ENCODE data around the gene ACSS1.

Gene ACSS1

DNA sequence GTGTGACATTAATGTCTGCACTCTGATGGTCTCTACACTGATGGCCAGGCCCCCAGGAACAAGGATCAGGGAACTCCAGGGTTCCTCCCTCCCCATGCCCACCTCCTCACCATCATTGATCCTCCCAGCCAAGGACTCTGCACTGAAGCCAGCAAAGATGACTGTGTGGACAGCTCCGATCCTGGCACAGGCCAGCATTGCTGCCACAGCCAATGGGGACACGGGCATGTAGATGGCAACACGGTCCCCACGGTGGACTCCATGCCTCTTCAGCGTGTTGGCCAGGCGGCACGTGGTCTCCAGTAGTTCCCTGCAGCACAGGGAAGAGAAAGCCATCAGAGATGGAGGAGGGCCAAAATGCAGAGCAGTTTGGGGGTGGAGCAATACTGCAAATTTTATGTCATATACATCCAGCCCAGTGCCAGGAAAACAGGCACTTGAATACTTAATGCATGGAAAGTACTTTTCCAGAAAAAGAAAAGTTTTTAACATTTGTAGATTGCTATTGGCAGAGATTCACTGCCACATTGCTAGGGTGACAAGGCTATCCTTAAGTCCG, 27.2 kb downstream of the ACSS1 start:
- no peak for DNase-seq (ENCODE audit: low read depth in 2 of 2)

DNA sequence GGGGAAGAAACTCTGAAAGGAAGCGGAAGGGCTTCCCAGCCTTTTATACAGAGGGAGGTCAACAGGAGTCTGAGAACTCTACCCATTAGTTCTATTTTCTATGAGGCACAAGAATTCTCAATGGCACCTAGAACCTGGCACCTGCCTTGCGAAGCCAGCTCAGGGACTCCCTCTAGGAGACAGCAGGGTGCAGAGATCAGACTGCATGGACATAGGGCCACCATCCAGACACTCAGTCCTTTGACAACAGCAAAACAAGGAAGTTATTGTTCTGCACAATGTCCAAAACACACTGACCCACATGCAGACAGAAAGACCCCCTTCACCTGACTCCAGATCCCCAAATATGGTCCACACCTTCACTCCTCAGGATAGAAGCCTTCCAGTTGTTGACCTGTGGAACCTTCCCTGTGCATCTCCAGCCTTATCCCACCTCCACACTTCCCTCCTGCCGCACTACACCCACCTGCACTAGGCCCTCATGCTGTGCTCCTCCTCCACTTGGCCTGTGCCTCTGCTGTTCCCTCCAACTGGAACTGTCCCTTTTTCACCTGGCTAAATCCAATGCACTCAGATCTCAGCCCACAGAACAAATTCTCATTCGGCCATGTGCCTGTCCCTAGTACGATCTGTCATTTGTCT, 27.8 kb downstream of the ACSS1 start:
- DNase-seq (ENCODE audit: low read depth in 2 of 2), result no peak

DNA sequence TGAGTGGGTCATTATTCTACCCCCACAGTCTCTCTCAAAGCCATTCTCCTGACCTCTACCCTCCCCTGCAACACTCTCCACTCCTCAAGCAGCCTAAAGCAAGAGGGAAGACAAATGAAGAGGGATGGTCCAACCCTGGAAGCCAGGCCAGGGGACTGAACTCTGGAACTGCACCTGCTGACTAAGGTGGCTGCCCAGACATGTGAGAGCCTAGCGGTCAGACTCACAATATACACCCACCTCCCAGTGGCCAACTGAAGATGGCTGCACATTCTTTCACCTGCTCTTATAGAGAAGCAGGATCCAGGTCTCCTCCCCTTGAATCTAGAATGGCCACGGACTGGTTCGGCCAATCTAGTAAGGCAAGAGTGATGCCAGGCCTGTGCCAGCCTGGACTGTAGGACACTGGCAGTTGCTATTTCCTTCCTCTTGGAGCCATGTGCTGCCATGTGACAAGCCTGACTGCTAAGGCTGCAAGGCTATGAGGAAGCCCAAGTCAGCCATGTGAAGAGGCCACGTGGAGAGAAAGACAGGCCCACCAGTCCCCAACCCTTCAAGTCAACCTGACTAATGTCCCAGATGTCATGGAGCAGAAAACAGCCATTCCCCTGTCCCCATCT, 31.8 kb downstream of the ACSS1 start:
- DNase-seq (ENCODE audit: low read depth in 2 of 2), result no peak

DNA sequence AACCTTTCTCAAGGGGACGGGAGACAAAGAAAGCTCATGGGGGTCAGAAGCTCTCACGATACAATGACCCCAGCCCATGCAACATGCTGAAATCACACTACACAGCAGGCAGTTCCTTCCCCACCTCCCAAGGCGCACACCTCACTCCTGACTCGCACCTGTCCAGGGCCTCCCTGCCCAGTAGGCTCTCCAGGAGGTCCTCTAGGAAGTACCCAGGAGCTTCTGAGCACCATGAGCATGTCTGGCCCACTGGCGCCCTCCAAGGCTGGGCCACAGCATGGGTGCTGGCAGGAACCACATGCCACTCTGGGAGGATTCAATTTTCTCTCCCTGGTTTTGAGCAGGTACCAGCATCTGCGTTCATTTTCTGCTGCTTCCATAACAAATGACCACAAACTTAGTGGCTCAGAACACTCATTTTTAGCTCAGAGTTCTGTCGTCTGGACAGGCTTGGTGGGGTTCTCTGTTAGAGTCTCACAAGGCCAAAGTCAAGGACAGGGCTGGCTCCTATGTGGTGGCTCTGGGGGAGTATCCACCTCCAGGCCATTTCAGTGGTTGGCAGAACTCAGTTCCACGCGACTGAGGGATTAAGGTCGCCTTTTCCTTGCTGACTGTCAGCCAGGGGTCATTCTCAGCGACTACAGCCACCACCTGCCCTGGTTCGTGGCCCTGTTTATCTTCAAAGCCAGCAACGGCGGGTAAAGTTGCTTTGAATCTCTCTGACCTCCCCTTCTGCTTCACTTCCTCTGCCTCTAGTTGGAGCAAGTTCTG, 32.7 kb downstream of the ACSS1 start:
- DNase-seq (ENCODE audit: low read depth in 2 of 2), result no peak

DNA sequence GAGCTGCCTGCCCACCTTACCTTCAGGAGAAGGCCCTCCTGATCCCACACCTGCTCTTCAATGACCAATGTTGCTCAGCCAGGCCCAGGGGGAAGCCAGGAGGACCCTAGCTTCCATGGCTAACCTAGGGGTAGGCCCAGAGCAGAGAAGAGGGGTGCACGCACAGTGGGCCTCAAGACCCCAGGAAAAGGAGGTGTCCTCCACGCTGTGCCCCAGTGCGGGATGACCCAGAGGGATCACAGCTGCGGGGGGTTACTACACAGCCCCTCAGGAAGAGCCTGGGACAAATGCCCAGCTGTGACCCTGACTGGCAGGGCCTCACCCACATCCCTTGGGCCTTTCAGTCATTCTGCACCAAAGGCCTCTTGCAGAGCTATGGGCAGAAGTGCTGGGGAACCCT, 33.8 kb downstream of the ACSS1 start:
- DNase-seq (ENCODE audit: low read depth in 2 of 2), result no peak

DNA sequence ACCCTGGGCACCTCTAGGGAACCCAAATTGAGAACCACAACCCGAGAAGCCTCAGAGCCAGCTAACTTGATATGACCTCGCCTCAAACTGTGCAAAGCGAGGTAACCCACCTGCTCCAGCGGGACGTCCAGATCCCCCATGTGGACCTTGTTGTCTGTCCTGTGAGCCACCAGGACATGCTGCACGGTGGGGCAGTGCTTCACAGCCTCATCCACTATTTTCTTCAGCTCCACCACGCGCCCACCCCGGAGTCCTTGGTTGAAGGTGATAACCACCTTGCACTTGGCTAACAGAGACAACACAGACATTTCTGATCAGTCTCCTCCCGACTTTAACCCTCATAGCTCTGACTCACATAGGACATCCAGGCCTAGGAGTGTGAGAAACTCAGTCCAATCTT, 34.6 kb downstream of the ACSS1 start:
- no peak for DNase-seq (ENCODE audit: low read depth in 2 of 2)

DNA sequence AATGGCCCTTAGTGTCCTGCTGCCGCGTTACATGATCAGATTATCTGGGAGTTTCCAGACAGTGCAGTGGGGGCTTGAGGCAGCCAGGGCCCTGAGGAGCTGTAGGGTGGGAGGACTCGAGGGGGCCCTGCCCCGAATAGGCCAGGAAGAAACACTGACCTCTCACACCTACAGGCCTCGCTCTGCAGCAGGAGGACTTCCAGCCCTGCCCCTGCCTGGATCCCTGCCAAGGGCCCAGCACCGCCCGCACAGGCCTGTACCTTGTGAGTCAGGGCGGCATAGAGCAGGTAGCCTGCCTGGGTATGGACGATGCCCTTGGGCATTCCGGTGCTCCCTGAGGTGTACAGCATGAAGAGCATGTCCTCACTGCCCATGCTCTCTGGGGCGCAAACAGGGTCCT, 35.3 kb downstream of the ACSS1 start:
- DNase-seq (ENCODE audit: low read depth in 2 of 2), result no peak

DNA sequence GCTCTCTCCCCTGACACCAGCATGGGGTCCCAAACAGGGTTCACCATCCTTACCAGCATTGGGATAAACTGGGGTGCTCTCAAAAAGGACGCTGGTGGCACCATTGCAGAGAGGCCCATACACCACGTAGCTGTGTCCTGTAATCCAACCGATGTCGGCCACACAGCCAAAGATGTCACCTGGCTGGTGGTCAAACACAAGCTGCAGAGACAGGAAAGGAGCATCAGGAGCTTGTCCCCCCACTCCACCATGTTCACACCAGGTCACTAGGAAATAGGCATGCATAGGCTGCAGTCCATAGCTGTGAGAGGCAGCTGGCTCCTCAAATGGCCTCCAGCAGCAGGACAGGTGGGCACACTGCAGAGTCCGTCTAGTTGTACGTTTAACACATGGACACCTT, 36.6 kb downstream of the ACSS1 start:
- no peak for DNase-seq (ENCODE audit: low read depth in 2 of 2)

DNA sequence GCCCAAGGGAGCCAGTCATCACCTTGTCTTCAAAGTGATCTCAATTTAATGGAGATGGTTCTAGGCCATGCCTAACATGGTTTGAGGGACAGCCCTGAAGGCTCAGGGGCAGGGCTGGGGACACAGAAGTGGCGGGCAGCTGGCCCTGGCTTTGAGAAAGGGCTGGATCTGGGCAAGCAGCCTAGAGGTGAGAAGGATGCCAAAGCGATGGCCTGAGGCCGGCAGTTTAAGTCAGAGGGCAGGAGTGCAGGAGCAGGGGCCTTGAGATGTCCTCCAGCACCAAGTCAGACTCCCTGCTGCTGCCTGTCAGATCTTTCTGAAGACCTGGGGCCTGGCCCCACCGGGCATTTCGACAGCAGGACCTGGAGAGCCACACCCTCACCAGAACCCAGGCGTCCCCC, 37.0 kb downstream of the ACSS1 start:
- no peak for DNase-seq (ENCODE audit: low read depth in 2 of 2)

DNA sequence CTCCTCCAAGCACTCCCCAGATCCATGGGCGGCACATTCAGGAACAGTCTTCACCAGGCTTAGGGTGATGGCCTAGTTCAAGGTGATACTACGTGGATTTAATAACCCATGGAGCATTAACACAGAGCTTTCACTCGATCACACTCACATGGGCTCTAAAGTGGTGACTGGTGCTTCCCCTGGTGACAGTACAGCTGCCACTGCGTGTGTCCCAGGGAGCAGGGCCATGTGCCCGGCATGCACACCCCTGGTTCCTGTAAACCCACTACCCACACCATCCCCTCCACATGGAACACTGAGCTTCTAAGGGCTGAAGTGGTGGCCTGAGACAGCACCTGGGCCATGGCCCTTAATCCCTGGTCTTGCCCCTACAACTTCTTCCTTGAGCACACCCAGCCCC, 37.6 kb downstream of the ACSS1 start:
- no peak for DNase-seq (ENCODE audit: low read depth in 2 of 2)

DNA sequence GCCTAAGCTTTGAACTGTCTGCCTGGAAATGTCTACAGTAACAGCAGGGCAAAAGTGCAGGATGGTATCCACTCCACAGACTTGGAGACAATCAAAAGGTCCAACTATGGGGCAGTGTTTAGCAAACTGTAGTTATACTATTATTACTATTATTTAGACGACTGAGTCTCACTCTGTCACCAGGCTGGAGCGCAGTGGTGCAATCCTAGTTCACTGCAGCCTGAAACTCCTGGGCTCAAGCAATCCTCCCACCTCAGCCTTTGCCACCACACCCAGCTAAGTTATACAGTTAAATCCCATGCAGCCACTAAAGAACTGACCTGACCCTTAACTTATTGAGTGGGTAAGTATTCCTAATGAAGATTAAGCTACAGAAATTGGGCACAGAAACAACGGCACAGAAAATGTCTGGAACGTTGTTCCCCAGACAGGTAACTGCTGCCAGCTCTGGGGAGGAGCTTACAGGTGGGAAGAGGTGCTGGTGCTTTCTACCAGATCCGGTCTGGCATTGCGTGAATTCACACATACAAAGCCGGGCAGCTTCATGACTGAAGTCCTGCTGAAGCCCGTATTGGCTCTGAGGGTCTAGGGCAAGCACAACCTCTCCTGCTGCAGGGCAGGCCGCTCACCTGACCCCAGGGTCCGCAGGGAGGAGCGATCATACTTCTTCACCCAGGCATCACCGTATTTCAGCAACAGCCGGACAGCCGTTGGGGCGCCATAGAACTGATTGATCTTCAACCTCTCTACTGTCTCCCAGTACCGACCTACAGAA, 38.4 kb downstream of the ACSS1 start:
- no peak for DNase-seq (ENCODE audit: low read depth in 2 of 2)

DNA sequence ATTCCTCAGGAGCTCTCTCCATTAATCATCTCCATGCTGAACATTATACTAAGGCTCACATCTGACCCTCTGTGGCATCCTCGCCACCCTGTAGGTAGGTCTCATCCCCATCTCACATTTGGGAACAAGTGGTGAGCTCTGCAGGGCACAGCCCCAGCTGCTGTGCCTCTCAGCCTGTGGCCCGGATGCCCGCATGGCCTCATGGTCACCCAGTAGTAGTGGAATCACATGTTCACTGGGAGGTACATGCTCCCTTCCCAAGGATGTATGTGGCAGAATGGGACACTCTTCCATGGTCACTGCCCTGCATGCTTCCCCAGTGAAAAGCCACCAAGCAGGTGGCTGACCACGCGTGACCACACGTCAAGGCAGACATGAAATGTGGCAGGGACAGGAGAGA, 39.1 kb downstream of the ACSS1 start:
- DNase-seq (ENCODE audit: low read depth in 2 of 2), result no peak

DNA sequence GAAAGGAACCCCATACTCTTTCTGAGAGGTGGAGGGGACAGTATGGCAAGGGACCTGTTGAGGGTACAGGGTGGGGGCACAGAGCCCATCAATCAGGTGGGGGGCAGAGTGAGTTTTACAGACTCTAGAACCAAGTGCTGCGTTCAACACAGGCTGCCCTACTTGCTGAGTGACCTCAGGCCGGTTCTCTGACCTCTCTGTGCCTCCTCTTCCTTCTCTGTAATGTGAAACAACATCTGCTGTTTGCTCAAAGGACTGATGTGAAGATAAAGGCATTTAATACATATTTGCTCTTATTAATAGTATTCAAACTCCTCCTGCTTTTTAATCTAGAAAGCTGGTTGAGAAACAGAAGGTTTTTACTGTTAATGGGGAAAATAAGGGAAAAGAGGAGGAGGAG, 39.5 kb downstream of the ACSS1 start:
- no peak for DNase-seq (ENCODE audit: low read depth in 2 of 2)

DNA sequence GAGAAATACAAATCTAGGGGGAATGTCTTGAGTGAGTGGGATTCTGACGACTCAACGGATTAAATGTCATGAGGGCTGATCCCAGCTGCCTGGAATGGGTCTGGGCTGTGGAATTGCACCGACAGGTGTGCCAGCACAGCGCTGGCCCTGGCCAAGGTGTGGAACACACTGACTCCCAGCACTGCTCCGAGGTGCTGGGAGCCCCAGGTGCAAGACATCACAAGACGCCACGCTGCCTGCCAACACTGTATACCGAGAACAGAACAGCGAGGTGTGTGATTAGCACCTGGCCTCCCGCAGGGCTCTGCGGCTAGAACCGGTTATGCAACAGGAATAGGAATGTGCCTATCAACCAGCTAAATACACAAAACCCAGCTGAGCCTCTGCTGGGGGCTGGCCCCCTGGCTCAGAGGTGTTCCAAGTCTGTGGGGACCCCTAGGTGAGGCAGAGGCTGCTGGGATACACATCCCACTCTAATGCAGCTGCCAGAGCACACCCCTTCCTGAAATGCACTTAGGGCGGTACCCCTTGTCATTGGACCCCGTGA, 40.6 kb downstream of the ACSS1 start:
- DNase-seq (ENCODE audit: low read depth in 2 of 2), result no peak

DNA sequence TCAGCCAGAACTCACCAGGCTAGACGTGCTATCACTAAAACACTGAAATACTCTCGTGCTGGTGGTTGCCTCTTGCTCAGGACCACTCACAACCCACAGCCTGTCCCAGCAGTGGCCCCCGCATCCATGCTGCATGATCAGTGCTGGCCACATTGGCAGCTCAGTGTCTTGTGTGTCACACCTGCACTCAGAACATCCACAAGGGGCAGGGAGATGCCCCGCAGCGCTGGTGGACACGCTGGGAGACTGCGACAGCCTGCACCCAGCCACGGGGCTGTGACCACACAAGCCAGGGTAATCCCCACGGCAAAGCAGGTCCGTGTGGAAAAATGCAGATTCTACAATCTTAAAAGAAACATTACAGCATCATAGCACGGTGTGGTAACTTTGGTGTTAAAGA, 41.5 kb downstream of the ACSS1 start:
- DNase-seq (ENCODE audit: low read depth in 2 of 2), result no peak

DNA sequence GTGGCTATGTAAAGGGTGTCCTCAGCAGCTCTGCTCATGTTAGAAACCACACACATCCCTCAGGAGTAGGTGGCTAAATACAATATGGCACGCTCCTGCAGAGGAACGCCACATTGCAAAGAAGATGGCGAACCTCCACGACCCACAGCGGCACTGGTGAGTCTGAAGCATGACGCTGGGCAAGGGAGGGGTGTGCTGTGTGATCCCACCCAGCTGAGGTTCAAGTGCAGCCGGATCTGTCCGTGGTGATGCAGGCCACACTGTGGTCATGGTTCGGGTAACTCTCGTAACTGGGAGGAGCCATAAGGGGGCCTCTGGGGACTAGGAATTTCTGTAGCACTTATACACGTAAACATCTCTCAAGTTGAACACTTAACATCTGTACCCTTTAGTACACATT, 42.0 kb downstream of the ACSS1 start:
- no peak for DNase-seq (ENCODE audit: low read depth in 2 of 2)

DNA sequence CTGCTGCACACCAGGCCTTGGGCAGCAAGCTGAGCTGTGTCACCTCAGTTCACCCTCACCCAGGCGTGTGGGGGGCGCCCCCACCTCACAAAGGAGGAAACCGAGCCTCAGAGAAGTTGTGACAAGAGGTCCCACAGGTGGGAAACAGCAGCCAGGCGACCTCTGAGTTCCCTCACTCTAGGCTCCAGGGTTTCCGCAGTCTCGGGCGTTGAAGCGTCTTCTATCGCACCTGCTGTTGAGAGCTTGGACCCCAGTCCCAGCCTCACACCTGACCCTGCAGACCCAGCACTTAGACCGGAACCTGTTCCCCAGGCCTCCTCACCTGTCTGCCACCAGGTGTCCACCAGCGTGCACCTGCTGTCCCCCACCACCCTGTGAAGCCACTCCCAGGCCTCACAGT, 43.1 kb downstream of the ACSS1 start:
- no peak for DNase-seq (ENCODE audit: low read depth in 2 of 2)

DNA sequence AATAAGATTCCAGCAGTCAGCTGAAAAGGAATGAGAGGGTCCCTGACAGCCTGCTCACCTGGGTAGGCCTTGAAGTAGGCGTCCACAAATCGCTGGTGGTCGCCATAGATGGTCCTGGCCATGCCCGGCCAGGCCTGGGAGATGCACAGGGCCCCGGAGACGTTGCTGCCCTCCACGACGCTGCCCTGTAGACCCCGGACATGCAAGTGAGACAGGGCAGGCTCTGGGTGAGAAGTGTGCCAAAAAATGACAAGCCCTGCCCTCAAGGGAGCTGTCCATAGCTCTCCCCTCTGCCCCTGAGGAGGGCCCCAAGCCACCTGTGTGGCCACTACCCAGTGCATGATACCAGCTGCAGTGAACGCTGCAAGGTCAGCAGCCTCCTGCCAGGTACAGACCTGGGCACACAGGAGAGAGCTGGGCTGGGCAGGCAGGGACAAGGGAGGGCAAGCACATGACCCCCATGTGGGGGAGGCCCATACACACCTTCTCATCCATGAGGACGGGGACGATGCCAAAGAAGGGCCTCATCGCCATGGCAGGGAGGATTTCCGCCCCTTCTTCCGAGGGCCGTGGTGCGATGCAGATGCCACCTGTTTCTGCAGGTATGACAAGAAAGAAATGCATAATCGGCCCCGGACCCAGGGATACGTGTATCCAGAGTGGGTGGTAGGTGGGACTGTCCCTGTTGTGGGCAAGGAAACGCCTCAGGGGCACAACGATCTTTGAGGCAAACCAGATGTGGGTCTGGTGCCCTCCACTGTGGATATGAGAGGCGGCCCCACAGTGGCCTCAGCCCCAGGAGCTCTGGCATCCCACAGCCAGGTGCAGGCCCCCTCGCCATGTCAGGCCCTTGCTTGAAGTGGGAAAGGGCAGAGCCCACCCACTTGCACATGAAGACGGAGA, 44.2 kb downstream of the ACSS1 start:
- no peak for DNase-seq (ENCODE audit: low read depth in 2 of 2)

DNA sequence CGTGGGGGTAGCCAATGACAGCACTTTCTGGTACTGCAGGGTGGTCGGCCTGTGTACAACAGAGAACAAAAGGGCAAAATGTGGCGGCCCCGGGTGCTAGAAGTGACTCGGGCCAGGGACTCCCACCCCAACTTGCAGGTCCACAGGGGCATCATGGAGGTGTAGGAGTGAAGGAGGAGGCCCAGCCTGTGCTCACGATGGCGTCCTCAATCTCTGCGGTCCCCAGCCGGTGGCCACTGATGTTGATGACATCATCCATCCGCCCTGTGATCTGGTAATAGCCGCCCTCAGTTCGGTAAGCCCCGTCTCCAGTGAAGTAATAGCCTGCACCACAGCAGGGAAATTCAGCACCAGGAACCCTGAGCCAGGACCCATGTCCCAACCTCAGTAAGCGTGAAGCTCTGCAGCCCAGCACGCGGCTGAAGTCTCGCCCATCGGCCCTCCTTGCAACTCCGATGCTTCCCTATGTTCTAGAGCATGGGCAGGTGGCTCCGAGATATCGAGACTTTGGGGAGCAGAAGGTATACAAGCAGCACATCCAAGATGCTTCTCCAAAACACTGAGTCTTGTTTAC, 45.2 kb downstream of the ACSS1 start:
- no peak for DNase-seq (ENCODE audit: low read depth in 2 of 2)

DNA sequence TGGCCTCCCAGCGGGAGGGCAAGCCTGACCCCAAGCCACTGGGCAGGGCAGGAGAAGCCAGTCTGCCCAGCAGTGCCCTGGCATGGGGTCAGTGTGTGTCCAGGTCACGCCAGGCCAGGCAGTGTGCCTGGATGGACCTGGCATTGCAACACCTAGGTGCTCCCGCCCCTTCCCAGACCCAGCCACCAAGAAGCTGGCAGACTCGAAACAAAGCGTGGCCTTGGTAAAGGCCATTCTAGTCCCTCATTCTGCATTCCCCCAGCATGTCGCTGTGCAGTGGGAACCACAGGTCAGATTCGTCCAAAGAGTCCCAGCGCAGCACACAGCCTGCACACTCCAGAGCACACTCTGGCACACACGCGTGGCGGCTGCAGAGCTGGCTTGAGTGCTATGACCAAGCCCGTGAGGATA, 46.1 kb downstream of the ACSS1 start:
- DNase-seq (ENCODE audit: low read depth in 2 of 2), result no peak

DNA sequence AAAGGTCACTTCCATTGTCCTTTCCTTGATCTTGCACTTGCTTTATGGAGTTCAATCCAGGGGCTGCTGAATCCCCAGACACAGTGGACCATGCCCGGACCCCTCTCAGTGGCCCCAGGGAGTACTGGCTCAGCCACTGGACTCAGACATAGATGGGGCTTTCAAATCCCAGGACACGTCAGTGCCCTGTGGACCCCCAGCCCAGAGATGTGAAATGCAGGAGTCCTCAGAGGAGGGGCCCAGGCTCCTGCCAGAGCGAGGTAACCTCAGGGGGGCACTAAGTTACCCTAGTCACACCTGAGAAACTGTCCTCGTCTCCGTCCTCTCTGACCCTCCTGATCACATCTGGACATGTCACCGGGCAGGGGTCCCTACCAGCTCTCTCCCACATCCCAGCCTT, 46.7 kb downstream of the ACSS1 start:
- DNase-seq (ENCODE audit: low read depth in 2 of 2), result no peak
